HG03442 (cell line): ENCODE data around the gene SPTBN4.
"Not testable (repeated sequence)": the region's sequence is repeated elsewhere in the genome, so short reads cannot be mapped to it uniquely, and the experiment has no call there.

Source experiments
- ATAC-seq: cut with Tn5 transposase; IDR thresholded peaks from one replicate; pipeline ENCODE4 v1.9.1; 2021; ENCODE audit warnings: mild to moderate bottlenecking, moderate library complexity; ENCODE audit not compliant: unreplicated experiment

SPTBN4 gene

DNA sequence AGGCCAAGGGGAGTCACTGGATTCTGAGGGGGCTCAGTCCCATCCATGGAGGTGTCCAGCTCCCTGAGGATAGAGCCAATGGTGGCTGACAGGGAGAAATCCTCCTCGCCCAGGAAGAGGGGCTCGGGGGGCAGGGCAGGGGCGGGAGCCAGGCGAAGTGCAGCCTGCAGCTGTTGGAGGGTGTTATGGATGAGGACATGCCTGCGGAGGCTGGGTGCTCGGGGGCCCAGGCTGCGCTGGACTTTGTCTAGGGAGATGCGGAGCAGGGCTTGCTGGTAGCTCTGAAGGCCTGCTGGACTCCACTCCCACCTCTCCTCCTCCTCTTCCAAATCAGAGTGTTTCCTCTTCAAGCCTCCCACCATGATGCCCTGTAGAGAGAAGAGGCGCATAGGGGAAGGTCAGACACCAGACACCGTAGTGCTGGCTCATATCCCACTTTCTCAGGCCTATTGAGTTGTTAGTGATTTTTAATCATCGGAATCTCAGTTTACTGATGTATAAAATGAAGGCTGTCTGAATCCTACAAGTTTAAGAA lies 25.0 kb upstream of the SPTBN4 start:
- ATAC-seq = no peak

GRCh38 chr19:40442328-40443130 lies 24.3 kb upstream of the SPTBN4 start:
- ATAC-seq = no peak

DNA sequence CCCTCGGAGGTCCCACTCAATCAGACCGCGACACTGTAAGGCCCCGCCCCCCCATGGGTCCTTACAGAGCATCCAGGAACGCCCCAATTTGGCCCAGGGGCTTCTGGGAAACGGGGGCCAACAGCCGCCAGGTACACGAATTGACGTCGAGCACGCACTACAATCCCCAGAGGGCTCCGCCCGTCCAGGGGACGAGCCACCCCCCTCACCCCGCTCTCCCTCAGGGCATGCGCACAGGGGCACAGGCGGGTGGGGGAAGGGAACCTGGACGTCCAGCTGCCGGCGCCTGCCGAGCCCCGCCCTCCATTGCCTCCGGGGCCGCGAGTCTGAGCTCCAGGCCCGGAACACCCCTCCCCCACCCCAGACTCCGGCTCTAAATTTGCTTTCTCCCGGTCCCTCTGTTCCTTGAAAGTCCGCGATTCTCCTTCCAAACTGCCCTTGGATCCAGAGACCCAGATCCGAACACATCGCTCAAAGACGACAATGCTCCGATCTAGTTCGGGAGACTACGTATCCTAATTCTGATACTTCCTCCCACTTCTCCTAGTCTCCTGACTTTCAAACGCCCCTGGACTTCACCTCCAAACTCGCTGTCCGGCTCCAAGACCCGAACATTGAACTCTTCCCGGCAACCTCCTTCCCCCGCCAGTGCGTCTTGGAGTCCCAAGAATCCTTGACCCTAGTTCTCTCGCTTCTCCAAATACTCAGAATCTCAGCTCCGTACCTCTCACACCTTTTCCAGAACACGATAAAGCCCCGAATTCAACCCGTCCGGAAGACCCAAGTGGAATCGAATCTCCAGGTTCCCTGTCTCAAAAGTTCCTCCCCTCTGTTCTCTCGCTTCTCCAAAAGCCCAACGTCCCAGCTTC lies 23.4 kb upstream of the SPTBN4 start:
- peak; percentile 64 for ATAC-seq

- ATAC-seq = peak; percentile 63
Measured at GRCh38 chr19:40444000-40444824, 22.6 kb upstream of the SPTBN4 start, which contains the start of gene SERTAD3. Gene SERTAD3, minus strand, starts transcription at chr19:40444335. Its CDS starts 2,255 bp downstream, at chr19:40442080.

GRCh38 chr19:40444825-40445312 lies 21.9 kb upstream of the SPTBN4 start:
- no peak for ATAC-seq

GRCh38 chr19:40445780-40446262 lies 21.0 kb upstream of the SPTBN4 start:
- no peak for ATAC-seq

- no peak for ATAC-seq
Measured at GRCh38 chr19:40446263-40446784, 20.5 kb upstream of the SPTBN4 start.

DNA sequence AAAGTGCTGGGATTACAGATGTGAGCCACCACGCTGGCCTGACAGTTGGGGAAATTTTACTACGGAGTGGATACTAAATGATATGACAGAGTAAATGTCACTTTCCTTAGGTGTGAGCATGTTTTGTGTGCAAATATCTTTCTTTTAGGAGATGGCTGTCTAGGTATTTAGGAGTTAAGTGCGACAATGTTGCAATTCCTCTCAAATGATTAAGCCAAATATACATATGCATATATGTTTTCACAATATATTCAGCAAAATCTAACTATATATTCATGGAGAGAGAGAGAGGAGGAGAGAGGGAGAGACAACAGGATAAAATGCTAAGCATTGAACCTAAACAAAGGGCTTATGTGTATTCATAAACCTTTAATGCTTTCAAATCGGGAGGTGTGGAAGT lies 17.3 kb upstream of the SPTBN4 start:
- no peak for ATAC-seq

DNA sequence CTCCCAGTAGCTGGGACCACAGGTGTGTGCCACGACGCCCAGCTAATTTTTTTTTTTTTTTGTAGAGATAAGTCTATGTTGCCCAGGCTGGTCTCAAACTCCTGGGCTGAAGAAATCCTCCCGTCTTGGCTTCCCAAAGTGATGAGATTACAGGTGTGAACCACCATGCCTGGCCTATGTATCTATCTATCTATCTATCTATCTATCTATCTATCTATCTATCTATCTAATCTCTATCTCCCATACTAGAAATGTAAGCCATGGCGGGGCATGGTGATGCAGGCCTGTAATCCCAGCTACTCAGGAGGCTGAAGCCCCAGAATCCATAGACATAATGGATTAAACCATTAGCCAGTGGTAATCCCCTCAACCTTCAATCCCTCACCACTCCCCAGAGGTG lies 16.1 kb upstream of the SPTBN4 start:
- no peak for ATAC-seq

GRCh38 chr19:40452016-40452415 lies 14.8 kb upstream of the SPTBN4 start:
- no peak for ATAC-seq

- ATAC-seq = no peak
Measured at GRCh38 chr19:40453151-40453735, 13.6 kb upstream of the SPTBN4 start.

GRCh38 chr19:40453943-40454342 lies 12.9 kb upstream of the SPTBN4 start:
- not testable (repeated sequence) for ATAC-seq

DNA sequence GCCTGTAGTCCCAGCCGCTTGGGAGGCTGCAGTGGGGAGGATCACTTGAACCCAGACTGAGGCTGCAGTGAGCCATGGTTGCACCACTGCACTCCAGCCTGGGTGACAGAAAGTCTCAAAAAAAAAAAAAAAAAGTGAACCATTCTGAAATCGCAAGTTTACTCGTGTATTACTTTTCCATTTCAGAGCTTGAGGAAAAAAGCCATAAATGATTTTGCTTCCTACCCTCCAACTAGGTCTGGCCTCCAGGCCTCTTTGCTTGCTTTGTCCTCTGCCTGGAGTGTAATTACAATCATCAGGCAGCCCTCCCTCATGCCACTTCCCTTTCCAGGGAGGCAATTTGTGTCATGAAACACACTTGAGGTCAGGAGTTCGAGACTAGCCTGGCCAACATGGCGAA lies 9.8 kb upstream of the SPTBN4 start:
- ATAC-seq = no peak

GRCh38 chr19:40457953-40458596 lies 8.7 kb upstream of the SPTBN4 start:
- ATAC-seq = no peak

- ATAC-seq = no peak
Measured at GRCh38 chr19:40458597-40458974, 8.2 kb upstream of the SPTBN4 start.

DNA sequence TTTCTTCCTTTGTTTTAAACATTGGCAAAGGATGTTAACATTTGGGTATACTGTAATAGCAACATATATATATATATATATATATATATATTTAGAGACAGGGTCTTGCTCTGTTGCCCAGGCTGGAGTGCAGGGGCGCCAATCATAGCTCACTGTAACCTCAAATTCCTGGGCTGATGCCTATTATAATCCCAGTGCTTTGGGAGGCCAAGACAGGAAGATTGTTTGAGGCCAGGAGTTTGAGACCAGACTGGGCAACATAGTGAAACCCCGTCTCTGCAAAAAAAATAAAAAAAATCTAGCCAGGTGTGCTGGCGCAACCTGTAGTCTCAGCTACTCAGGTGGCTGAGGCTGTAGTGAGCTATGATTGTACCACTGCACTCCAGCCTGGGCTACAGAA lies 6.6 kb upstream of the SPTBN4 start:
- ATAC-seq = no peak

- no peak for ATAC-seq
Measured at GRCh38 chr19:40461669-40462221, 5.1 kb upstream of the SPTBN4 start.

DNA sequence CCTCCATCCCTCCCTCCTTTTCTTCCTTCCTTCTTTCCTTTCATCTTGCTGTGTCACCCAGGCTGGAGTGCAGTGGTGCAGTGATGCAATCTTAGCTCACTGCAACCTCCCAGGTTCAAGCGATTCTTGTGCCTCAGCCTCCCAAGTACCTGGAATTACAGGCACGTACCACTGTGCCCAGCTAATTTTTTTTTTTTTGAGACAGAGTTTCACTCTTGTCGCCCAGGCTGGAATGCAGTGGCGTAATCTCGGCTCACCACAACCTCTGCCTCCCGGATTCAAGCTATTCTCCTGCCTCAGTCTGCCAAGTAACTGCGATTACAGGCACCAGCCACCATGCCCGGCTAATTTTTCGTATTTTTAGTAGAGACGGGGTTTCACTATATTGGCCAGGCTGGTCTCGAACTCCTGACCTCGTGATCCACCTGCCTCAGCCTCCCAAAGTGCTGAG lies 3.2 kb upstream of the SPTBN4 start:
- ATAC-seq = not testable (repeated sequence)
